Measurements from ENCODE around the gene RPS21. TPM values are rescaled to one million over a fixed set of nuclear protein-coding genes. Genes with fewer than 3 reads are reported as not detected.

The RPS21 gene
- total and polyA plus RNA-seq, 2 of the 13 experiments (the other 11 are each of a cell fraction or from before 2014, with no cell fraction given) = 2,647 to 11,063 TPM

DNA sequence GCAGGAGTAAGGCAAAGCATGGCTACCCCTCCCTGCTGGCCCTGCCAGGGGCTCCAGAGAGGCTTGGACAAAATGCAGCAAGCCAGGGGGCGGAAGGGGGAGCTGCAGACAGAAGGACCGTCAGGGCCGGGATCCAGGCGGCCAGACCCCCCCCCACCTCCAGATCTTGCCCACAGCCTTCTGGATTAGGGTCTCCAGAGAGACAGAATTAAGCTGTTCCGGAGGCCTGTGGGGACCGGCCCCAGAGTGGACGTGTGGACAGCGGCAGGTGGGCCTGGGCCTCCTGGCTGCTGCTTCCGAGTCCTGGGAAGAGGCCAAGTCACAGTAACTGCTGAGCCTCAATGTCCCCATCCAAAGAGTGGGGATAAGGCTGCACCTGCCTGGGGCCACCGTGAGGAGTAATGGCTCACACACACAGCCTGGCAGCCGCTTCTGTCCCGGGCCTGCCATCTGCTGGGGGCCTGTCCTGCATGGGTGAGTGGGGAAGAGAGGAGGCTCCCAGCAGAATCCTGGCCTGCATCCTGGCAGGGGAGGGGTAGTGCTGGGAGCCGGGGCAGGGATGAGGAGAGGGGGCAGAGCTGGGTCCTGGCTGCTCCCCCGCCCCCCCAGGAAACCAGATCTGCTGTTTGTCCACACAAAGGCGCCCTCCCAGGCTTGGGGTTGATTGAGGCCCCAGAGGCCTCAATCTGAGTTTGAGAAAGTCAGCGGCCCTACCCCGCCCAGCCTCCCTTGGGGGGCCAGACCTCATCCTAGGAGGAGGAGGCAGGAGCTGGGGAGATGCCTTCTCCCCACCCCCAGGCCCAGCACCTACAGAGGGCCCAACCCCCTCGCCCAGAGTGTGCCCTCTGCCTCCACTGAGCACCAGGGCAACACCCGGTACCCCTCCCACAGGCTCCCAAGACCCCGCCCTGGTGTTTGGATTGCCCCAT is 23.6 kb upstream of the RPS21 start:
- no peak overlapping the region for H3K9ac ChIP-seq (ENCODE audit: insufficient read depth, low read depth, low read length)
- intact Hi-C loops (cut with micrococcal nuclease; ENCODE audit: unreplicated experiment) = loop anchor here (10.0 kb wide), 1 partner anchor 1602 kb away; the partner anchor contains the start of gene ZNF512B
- H3K79me2 ChIP-seq (ENCODE audit: insufficient read depth, low read length) = peaks cover 38% of the 10 kb centered on the region
- no peak for TF ChIP-seq SNAPC5 (CRISPR knock-in tag; IDR thresholded peaks at IDR 0.05; ENCODE audit: borderline replicate concordance)
- TF ChIP-seq, protein P1, sequence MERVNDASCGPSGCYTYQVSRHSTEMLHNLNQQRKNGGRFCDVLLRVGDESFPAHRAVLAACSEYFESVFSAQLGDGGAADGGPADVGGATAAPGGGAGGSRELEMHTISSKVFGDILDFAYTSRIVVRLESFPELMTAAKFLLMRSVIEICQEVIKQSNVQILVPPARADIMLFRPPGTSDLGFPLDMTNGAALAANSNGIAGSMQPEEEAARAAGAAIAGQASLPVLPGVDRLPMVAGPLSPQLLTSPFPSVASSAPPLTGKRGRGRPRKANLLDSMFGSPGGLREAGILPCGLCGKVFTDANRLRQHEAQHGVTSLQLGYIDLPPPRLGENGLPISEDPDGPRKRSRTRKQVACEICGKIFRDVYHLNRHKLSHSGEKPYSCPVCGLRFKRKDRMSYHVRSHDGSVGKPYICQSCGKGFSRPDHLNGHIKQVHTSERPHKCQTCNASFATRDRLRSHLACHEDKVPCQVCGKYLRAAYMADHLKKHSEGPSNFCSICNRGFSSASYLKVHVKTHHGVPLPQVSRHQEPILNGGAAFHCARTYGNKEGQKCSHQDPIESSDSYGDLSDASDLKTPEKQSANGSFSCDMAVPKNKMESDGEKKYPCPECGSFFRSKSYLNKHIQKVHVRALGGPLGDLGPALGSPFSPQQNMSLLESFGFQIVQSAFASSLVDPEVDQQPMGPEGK (CRISPR knock-in tag; IDR thresholded peaks at IDR 0.05) = peak; percentile 56
- no peak for TF ChIP-seq MYNN (CRISPR knock-in tag; IDR thresholded peaks at IDR 0.05; ENCODE audit: low read depth)
- no peak for TF ChIP-seq MAZ (IDR thresholded peaks at IDR 0.05; ENCODE audit: borderline replicate concordance, low read depth, low read length)
- no peak for TF ChIP-seq MAZ (CRISPR knock-in tag; IDR thresholded peaks at IDR 0.05; ENCODE audit: low read depth)
- no peak for TF ChIP-seq HDAC2 (CRISPR knock-in tag; IDR thresholded peaks at IDR 0.05)
- peak; percentile 44 for TF ChIP-seq RBFOX2 (IDR thresholded peaks at IDR 0.05; ENCODE audit: low read depth, low read length)
- no peak for TF ChIP-seq ZNF512B (CRISPR knock-in tag; IDR thresholded peaks at IDR 0.05; ENCODE audit: borderline replicate concordance)
- no peak for TF ChIP-seq TCF12 (IDR thresholded peaks at IDR 0.05)
- no peak for TF ChIP-seq TCF12 (CRISPR knock-in tag; IDR thresholded peaks at IDR 0.05)
- no peak for TF ChIP-seq ZNF598 (CRISPR knock-in tag; IDR thresholded peaks at IDR 0.05; ENCODE audit: borderline replicate concordance)
- TF ChIP-seq, protein P2, sequence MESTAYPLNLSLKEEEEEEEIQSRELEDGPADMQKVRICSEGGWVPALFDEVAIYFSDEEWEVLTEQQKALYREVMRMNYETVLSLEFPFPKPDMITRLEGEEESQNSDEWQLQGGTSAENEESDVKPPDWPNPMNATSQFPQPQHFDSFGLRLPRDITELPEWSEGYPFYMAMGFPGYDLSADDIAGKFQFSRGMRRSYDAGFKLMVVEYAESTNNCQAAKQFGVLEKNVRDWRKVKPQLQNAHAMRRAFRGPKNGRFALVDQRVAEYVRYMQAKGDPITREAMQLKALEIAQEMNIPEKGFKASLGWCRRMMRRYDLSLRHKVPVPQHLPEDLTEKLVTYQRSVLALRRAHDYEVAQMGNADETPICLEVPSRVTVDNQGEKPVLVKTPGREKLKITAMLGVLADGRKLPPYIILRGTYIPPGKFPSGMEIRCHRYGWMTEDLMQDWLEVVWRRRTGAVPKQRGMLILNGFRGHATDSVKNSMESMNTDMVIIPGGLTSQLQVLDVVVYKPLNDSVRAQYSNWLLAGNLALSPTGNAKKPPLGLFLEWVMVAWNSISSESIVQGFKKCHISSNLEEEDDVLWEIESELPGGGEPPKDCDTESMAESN (CRISPR knock-in tag; conservative IDR thresholded peaks at IDR 0.05) = no peak
- 0 out of 2 replicates have a peak, but pooled peaks have one; percentile 20 for TF ChIP-seq ZFP41 (CRISPR knock-in tag; IDR thresholded peaks at IDR 0.05; ENCODE audit: borderline replicate concordance)
- TF ChIP-seq ZSCAN25 (CRISPR knock-in tag; IDR thresholded peaks at IDR 0.05) = peak; percentile 91
- TF ChIP-seq CAMTA2 (CRISPR knock-in tag; IDR thresholded peaks at IDR 0.05; ENCODE audit: borderline replicate concordance) = 0 out of 2 replicates have a peak, but pooled peaks have one; percentile 44
- no peak for TF ChIP-seq ZNF12 (CRISPR knock-in tag; IDR thresholded peaks at IDR 0.05)

More for the DNA sequence above, 23.6 kb upstream of the RPS21 start:
- FAIRE-seq (no peak), DNase-seq (ENCODE audit: low spot score) (no peak), ATAC-seq (no peak)
- H4K20me1 ChIP-seq (ENCODE audit: insufficient read depth, low read length) = peaks cover 30% of the 10 kb centered on the region
- CTCF ChIA-PET (ENCODE audit: low intra/inter-chr PET ratio, low total read pairs) = interaction anchor here (1.1 kb wide), 1 partner anchor 14 kb away, joined by 3 read pairs; no protein-coding TSS in a partner anchor
- peaks cover 18 to 24% of the 10 kb centered on the region in 2 experiments for H3K36me3 ChIP-seq (replicated peaks in 1 of 2; ENCODE audit: control insufficient read depth in 1 of 2, insufficient read depth in 2 of 2, low read length in 2 of 2)
- no peak overlapping the region for H3K4me3 ChIP-seq (replicated peaks in 1 of 3; ENCODE audit: insufficient read depth in 1 of 3, low read depth in 2 of 3, low read length in 3 of 3)
- peaks cover 59% of the 10 kb centered on the region for H3K4me1 ChIP-seq (ENCODE audit: insufficient read depth, low read length)
- POLR2A ChIA-PET = interaction anchor here (0.7 to 10.1 kb wide), 4 partner anchors 13 to 57 kb away, joined by 3 to 187 read pairs (median 52); partner anchors contain the start of genes ADRM1 and RPS21
- H3K27ac ChIP-seq (ENCODE audit: extremely low read length, insufficient read depth, low read length) = peak overlapping the region; percentile 5
- no peaks in the 10 kb centered on the region for H3K9me3 ChIP-seq (ENCODE audit: low read length)
- no peaks in the 10 kb centered on the region for H3K27me3 ChIP-seq (ENCODE audit: control insufficient read depth in 1 of 2, insufficient read depth in 2 of 2, low read length in 2 of 2)
- 93% methylated on average over 19 of the region's 20 CpGs for WGBS (ENCODE audit: low lambda C conversion rate)
- H3K4me2 ChIP-seq (ENCODE audit: low read depth, low read length) = no peak overlapping the region
- no TSS peak for BruUV-seq (replicated peaks)
- no peak overlapping the region for H2AFZ ChIP-seq (ENCODE audit: low read length)
- in situ Hi-C loops (cut with HindIII; ENCODE audit: extremely low pct_ligation_motif_present, low pct_unique_long_range_greater_than_20kb) = no loop called here

Measured in HepG2 (cell line).